GM19468 (cell line): Measurements from ENCODE around the gene OR6S1.
"Not testable (repeated sequence)": the region's sequence is repeated elsewhere in the genome, so short reads cannot be mapped to it uniquely, and the experiment has no call there.

Source experiments
- ATAC-seq: cut with Tn5 transposase; IDR thresholded peaks from one replicate; pipeline ENCODE4 v1.9.1; 2021; ENCODE audit warnings: mild to moderate bottlenecking, moderate library complexity, moderate number of reproducible peaks; ENCODE audit not compliant: unreplicated experiment; ENCODE audit errors: extremely low read depth

Gene OR6S1

GRCh38 chr14:20613094-20614037, 28.1 kb downstream of the OR6S1 start:
- ATAC-seq: peak; percentile 60

GRCh38 chr14:20612403-20612802, 29.1 kb downstream of the OR6S1 start:
- no peak for ATAC-seq

- ATAC-seq: no peak
Observed at GRCh38 chr14:20611277-20611676, 30.2 kb downstream of the OR6S1 start.

GRCh38 chr14:20610002-20610765, 31.3 kb downstream of the OR6S1 start:
- no peak for ATAC-seq

- no peak for ATAC-seq
Observed at GRCh38 chr14:20609215-20610001, 32.1 kb downstream of the OR6S1 start.

- ATAC-seq: no peak
Observed at GRCh38 chr14:20608383-20609110, 32.9 kb downstream of the OR6S1 start.

GRCh38 chr14:20607617-20608016, 33.9 kb downstream of the OR6S1 start:
- ATAC-seq: no peak

- no peak for ATAC-seq
Observed at GRCh38 chr14:20606902-20607242, 34.6 kb downstream of the OR6S1 start.

- no peak for ATAC-seq
Observed at GRCh38 chr14:20606190-20606901, 35.1 kb downstream of the OR6S1 start.

- ATAC-seq: no peak
Observed at GRCh38 chr14:20603813-20604690, 37.4 kb downstream of the OR6S1 start.

- no peak for ATAC-seq
Observed at GRCh38 chr14:20602583-20602982, 38.9 kb downstream of the OR6S1 start.

GRCh38 chr14:20601522-20601921, 40.0 kb downstream of the OR6S1 start:
- ATAC-seq: no peak

GRCh38 chr14:20597108-20597507, 44.4 kb downstream of the OR6S1 start:
- ATAC-seq: no peak

GRCh38 chr14:20595726-20596125, 45.8 kb downstream of the OR6S1 start:
- ATAC-seq: not testable (repeated sequence)

GRCh38 chr14:20592574-20592973, 48.9 kb downstream of the OR6S1 start:
- no peak for ATAC-seq

- ATAC-seq: no peak
Observed at GRCh38 chr14:20591235-20591634, 50.3 kb downstream of the OR6S1 start, which contains the start of gene RNASE12. RNASE12 (minus strand) TSS chr14:20591376; CDS start chr14:20590723, 653 bp downstream.
